ENCODE results near the gene HECTD1.
A peak's percentile ranks its signal among the peaks of the same experiment; 100 is the strongest.
"Not testable (repeated sequence)": the region's sequence is repeated elsewhere in the genome, so short reads cannot be mapped to it uniquely, and the experiment has no call there.

HECTD1 gene

DNA sequence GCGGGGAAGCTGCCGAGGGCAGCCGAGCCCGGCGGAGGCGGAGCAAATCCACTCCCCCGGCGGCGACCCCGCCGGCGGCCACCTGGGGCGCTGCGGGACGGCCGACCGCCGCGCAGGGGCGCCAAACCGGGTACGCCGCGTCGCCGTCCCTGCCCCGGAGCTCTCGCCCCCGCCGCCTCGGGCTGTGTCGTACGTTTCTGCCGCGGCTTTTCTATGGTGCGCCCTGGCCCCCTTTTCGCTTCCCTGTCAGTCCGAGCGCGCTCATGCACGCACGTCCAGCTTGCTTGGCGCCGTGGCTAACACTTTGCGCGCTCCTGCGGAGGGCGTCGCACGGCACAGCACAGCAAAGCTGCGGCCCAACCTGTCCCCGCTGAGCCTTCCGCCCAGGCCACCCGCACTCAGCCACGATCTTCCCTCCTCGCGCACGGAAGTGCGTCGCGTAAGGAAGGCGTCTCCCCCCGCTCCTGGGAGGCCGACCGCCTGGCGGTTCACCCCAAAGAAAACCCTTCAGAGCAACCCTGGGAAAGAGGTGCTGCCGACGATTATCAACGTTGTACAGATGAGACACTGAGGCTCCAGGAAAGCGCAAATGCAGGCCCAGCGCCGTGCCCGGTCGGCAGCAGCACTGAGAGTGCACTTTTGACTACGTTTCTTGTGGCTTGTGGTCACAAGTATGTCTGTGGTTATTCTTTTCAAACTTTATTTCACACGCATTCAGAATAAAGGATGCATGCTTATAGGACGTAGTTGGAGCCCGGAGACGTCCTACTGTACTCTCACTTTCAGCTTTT is at the start of gene HECTD1:
Gene HECTD1 (minus strand): TSS at position 39 of the 791 bp plus-strand sequence. CDS start 1,857 bp downstream, outside the sequence.
- peak; percentile 91 for DNase-seq

DNA sequence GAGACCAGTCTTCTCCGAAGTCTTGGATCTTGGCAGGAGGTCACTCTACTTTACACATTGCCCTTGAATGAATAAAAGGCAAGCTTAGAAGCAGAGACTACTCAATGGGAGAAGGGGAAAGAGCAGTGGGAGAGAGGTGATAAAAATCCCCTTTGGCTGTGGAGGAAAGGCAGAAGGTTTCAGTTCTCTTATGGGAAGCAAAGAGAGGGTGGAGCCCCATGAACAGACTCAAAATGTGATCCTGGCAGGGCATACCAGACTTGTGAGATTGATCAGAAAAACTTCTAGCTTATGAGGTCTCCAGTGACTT is 49.6 kb upstream of the HECTD1 start:
- DNase-seq = no peak

DNA sequence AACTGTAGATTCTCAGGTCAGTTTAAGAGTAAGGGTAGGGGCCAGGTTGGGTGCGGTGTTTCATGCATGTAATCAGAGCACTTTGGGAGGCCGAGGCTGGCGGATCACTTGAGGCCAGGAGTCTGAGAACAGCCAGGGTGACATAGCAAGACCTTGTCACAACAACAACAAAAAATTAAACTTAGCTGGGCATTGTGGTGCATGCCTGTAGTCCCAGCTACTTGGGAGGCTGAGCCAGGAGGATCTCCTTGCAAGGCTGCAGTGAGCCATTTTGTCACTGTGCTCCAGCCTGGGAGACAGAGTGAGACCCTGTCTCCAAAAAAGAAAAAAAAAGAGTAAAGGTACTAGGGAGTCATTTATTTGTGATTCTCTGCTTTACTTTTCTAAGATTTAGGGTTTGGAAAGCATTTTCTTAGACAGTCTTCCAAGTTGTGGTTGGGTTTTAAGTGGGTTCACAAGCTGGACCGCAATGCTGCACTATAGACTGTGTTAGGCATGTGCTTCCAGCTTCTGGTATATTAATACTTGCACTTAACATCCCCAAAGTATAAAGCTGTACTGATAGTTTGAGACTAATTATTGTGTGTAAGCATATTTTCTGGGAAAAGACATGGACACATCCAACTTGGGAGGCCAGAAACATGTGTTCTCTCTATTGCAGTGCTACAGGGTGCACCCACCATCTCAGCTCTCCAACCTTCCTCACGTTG is 49.1 kb upstream of the HECTD1 start:
- DNase-seq = no peak

DNA sequence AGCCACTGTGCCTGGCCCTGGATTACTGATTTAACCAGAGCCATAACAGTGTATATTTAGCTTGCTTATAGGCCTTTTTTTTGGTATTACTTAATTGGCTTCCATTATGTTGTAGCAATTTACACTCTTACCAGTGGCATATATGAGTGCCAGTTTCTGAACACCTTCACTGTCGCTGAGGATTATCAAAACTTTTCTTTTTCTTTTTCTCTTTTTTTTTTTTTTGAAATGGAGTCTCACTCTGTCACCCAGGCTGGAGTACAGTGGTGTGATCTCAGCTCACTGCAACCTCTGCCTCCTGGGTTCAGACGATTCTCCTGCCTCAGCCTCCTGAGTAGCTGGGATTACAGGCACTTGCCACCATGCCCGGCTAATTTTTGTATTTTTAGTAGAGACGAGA is 48.3 kb upstream of the HECTD1 start:
- DNase-seq = not testable (repeated sequence)

DNA sequence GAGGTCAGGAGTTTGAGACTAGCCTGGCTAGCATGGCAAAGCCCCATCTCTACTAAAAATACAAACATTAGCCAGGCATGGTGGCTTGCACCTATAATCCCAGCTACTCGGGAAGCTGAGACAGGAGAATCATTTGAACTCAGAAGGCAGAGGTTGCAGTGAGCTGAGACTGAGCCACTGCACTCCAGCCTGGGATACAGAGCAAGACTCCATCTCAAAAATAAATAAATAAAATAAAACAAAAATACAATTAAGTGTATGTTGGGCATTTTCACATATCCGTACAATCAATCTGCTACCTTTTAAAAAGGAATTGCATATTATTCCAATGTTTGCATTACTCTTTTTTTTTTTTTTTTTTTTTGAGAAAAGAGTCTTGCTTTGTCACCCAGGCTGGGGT is 47.7 kb upstream of the HECTD1 start:
- DNase-seq = no peak

DNA sequence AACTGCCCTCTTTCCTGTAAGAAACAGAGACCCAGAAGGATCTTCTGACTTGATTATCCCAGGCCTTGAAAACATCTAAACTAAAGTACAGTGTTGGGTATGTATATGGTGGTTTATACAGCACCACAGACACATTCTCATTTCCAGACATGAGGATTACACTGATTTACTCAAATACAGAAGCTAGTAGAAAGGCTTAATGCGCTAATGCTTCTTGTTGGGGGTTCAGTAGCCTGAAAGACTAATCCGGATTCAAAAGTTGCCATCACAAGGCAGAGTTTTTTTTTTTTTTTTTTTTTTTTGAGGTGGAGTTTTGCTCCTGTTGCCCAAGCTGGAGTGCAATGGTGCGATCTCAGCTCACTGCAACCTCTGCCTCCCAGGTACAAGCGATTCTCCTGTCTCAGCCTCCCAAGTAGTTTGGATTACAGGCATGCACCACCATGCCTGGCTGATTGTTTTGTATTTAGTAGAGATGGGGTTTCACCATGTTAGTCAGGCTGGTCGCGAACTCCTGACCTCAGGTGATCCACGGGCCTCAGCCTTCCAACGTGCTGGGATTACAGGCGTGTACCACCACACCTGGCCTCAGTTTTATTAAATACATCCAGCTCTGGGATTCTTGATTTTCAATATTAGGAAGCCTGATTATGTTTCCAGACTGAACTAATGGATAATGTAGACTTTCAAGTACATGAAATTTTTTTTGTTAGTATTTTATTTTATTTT is 46.3 kb upstream of the HECTD1 start:
- DNase-seq = no peak

- DNase-seq = no peak
These were observed 45.3 kb upstream of the HECTD1 start for GRCh38 chr14:31252865-31253264.

DNA sequence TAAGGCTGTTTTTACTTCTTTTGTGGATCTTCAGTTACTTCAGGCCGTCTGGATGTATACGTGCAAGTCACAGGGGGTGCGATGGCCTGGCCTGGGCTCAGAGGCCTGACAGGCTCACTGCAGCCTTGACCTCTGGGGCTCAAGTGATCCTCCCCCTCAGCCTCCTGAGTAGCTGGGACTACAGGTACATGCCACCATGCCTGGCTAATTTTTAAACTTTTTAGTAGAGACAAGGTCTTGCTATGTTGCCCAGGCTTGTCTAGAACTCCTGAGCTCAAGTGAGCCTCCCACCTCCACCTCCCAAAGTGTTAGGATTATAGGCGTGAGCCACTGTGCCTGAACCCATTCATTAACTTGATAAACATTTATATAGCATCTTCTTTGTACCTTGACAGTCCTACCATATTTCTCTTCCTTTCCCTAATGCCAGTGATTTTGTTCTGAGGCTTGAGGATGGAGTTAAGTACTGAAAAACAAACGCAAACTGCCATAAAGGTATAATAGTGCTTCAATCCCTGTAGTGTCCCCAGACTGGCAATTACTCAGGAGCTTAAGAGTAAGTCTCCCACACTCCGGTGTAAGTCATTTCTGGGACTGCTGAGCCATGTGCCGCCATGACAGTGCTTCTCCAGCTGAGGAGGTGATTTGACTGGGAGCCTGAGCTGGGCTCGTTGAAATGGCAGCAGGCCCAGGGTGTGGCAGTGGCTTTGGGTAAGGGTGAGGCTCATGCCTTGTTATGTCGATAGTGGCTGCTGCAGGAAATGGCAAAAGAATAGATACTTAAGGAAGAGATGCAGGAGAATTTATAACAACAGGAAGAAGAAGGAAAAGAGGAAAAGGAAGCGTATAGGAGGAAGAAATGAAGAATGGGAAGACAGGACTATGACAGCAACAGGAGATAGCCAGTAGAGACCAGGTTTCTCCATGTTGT is 43.7 kb upstream of the HECTD1 start:
- no peak for DNase-seq

DNA sequence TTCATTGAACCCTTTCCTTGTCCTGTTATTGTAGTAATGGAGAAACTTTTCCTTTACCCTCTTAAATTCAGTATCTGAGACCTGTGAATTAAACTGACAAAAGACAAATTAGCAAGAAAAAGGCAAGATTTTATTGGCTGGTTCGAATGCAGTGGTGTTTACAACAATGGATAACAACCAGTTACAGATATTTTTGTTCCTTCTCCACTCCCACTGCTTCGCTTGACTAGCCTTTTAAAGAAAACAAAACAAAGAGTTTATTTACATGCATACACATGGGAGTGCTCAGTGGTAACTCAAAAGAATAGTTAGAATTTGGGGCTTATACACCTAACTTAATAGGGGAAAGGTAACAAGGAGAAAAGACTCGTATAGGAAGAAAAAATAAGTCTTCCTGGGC is 37.0 kb upstream of the HECTD1 start:
- DNase-seq = no peak

DNA sequence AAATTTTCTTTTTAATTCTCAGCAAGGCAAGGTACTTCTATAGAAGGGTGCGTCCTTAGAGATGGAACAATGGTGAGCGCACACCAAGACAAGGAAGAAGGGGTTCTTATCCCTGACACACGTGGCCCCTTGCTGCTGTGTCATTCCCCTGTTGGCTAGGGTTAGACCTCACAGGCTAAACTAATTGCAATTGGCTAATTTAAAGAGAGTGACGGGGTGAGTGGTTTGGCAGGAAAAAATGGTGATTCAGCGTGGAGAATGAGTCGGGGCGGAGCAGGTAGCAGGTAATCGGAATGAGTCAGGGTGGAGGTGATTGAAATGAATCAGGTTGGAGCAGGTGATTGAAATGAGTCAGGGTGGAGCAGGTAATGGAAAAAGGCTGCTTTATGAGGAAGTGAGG is 36.3 kb upstream of the HECTD1 start:
- no peak for DNase-seq

- DNase-seq = not testable (repeated sequence)
These were observed 34.8 kb upstream of the HECTD1 start for GRCh38 chr14:31242161-31242940.

- DNase-seq = no peak
These were observed 34.0 kb upstream of the HECTD1 start for GRCh38 chr14:31241450-31242114.

- DNase-seq = no peak
These were observed 32.1 kb upstream of the HECTD1 start for GRCh38 chr14:31239741-31240140.

DNA sequence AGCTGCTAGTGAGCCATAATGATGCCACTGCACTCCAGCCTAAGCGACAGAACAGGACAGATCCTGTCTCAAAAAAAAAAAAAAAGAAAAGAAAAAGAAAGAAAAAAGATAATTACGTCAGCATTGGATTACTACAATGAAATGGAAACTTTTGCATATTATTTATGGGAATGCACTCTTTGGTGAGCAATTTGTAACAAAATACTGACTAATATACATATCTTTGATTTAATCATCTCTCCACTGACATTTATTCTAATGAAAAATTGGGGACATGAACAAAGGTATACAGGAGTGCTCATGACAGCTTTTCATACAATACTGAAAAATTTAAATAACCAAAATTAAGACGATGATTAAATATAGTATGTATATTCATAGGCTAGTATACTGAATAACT is 27.9 kb upstream of the HECTD1 start:
- no peak for DNase-seq

DNA sequence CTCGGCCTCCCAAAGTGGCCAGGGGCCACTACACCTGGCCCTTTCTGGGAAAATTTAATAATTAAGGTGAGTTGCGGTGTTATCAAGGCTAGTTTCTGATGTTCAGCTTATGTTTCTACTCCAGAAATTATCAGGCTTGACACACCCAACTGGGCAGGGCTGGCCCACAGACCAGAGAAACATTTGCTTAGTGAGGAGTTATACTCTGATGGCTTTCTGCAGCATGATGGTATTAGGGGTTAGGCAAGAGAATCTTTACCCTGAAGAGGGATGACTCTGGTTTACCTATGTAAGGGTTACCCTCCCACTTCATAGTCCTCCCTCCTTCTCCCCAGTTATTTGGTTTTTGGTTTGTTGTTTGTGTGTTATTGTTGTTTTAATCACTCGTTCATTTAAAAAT is 24.5 kb upstream of the HECTD1 start:
- DNase-seq = no peak

GRCh38 chr14:31231272-31231671 is 23.7 kb upstream of the HECTD1 start:
- DNase-seq = not testable (repeated sequence)

- no peak for DNase-seq
These were observed 23.0 kb upstream of the HECTD1 start for GRCh38 chr14:31230573-31230958.

- peak; percentile 18 for DNase-seq
These were observed 22.3 kb upstream of the HECTD1 start for GRCh38 chr14:31229638-31230572.

GRCh38 chr14:31229009-31229408 is 21.4 kb upstream of the HECTD1 start:
- no peak for DNase-seq

DNA sequence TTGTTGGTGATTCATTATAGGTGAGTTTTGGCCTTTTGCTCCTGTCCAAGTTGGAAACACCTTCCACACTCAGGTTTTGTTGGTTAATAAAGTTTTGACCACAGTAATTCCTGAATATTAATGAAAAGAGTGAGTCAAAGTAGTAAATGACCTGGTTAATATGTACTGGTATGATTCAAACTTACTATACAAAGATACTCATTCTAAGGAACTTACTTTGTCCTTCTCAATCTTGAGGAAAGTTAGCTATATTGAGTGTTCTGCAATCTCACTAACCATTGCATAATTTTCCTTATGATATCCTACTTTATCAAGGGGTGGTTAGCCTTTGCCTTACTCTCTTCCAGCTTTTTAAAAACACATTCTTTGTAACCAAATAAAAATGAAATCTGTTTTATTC is 20.9 kb upstream of the HECTD1 start:
- no peak for DNase-seq
